Psoas muscle (tissue), 8 donors: ENCODE measurements around the gene RGS4. TPM values are rescaled to one million over a fixed set of nuclear protein-coding genes. Genes with fewer than 3 reads are reported as not detected.

Experiments used
- ATAC-seq, 4 donors: fragments of 200-7000 bp; cut with Tn5 transposase; one replicate each; pipeline ENCODE4 v1.9.1; 2020; ENCODE audit warnings: moderate library complexity in 3 of 4, mild to moderate bottlenecking in 2 of 4
- DNase-seq, 2 donors: peaks; one replicate each; pipeline ENCODE4 v3.0.0-alpha.2; 2020
- H3K27ac ChIP-seq: fragments of 200-600 bp; one replicate; pipeline ENCODE4 v1.8.0; 2022
- H3K27me3 ChIP-seq, 3 donors: fragments of 200-600 bp in 1 of 3; one replicate each; pipeline versions ENCODE4 v1.6.1 to v1.8.0; 2013 to 2022; ENCODE audit warnings: low read length in 2 of 3, mild to moderate bottlenecking in 2 of 3, moderate library complexity in 1 of 3; ENCODE audit not compliant: insufficient read depth in 3 of 3
- H3K36me3 ChIP-seq, 2 donors: fragments of 200-600 bp in 1 of 2; one replicate each; pipeline versions ENCODE4 v1.6.1 to v1.8.0; 2013 to 2022; ENCODE audit warnings: low read depth in 1 of 2, mild to moderate bottlenecking in 1 of 2, moderate library complexity in 1 of 2; ENCODE audit not compliant: insufficient read depth in 1 of 2
- H3K4me1 ChIP-seq: fragments of 200-600 bp; one replicate; pipeline ENCODE4 v1.8.0; 2022
- H3K4me3 ChIP-seq: fragments of 200-600 bp; one replicate; pipeline ENCODE4 v1.8.0; 2022; ENCODE audit warnings: mild to moderate bottlenecking
- H3K9me3 ChIP-seq: fragments of 200-600 bp; one replicate; pipeline ENCODE4 v1.8.0; 2022
- CTCF ChIP-seq: fragments of 200-600 bp; IDR thresholded peaks from one replicate; pipeline ENCODE4 v1.8.0; 2022; ENCODE audit warnings: antibody characterized with exemption
- WGBS, 3 donors: extraction: QIAGEN DNeasy Blood & Tissue Kit; methylation state at CpG; one replicate each; pipeline versions ENCODE4 v1.1.6 to v1.1.7; 2013; 5-methylcytosine and 5-hydroxymethylcytosine counted together
- intact Hi-C, 2 donors: fragments of 100-400 bp; cut with DNase I; formaldehyde crosslinking; loops; one replicate each; pipeline versions ENCODE4 v1.11.0 to v1.14.2; 2022
- polyA plus RNA-seq, 3 donors: library from polyadenylated mRNA; stranded (reverse); fragments of 200-250 nt; gene quantifications; one replicate each; pipeline ENCODE4 v1.2.3, GENCODE V29; 2013
- total RNA-seq, 4 donors: library from RNA; stranded (reverse); fragmentation: NEBNext Ultra II Directional in 2 of 4; extraction: Animal tissue kit (Norgen Biotek cat#: 25700) in 2 of 4; gene quantifications; one replicate each; pipeline versions ENCODE4 v1.2.1 to v1.2.4, GENCODE V29; 2021 to 2023
- donor health status: healthy with polysubstance abuse.
- donor health status: DM: no; HTN: no; CAD: no; lungs with moderate emphysema.
- donor health status: Bipolar disorder and iron deficiency.
- donor health status: healthy.
- donor health status: DM: yes; HTN: yes; CAD: no.
- donor health status: DM: no; HTN: no; CAD: no.
- donor health status: DM: no; HTN: no; CAD: no.
- donor health status: DM: yes; HTN: yes; CAD: no.

Gene RGS4
- total and polyA plus RNA-seq, 7 donors = 0.09 to 0.69 (median 0.20) TPM

DNA sequence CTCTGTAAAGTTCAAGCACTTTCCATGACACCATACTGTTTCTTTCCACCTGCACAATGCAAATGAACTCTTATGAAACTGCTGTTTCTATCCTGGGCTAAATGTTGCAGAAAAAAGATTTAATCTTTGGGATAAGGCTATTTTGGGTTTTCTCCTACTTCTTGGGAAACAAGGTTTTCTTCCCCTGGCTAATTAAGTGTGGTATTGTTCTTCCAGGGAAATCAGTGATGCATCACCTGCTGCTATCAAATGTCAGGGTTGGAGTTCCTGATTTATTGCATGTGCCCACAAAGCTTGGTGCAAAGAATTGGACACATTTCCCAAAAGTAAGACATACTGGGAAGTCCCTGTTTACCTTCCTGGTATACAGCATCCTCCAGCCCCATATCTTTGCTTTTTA is 6.0 kb upstream of the RGS4 start:
- TF ChIP-seq CTCF = no peak
- Histone ChIP-seq H3K9me3 (no peaks in the 10 kb centered on the region), H3K27me3 (no peaks in the 10 kb centered on the region), H3K4me1 (no peaks in the 10 kb centered on the region), H3K4me3 (no peak overlapping the region), H3K36me3 (no peaks in the 10 kb centered on the region), H3K27ac (no peak overlapping the region)
- intact Hi-C loops = no loop called here
- ATAC-seq = no peak
- no peak for DNase-seq

DNA sequence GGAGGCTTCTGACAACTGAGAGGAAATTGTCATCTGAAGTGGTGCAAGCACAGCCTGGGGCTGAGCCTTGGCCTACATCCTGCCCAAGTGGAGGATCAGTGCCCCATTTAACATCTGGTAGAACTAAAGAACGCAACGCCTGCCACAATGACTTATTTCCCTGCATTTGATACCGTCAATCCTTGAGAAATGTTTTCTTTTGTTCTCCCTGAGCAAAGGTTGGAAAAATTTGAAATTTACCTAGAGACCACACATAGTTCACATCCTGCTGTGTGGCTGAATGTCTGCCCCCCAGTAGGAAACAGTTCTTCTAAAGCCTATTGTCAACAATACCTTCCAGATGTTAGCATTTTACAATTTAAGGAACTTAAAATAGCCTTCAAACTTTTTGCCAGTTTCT is 5.6 kb upstream of the RGS4 start:
- Histone ChIP-seq H3K9me3 (no peaks in the 10 kb centered on the region), H3K36me3 (no peaks in the 10 kb centered on the region), H3K27me3 (no peaks in the 10 kb centered on the region), H3K27ac (no peak overlapping the region), H3K4me1 (peaks cover under 1% of the 10 kb centered on the region), H3K4me3 (no peak overlapping the region)
- TF ChIP-seq CTCF = no peak
- ATAC-seq = no peak
- intact Hi-C loops = no loop called here
- 27 to 44% (median 30%) methylated on average over 3 of the region's 3 CpGs for WGBS, 3 donors
- no peak for DNase-seq

- 90 to 97% (median 93%) methylated on average over 1 of the region's 1 CpG for WGBS, 3 donors
- DNase-seq = no peak
- intact Hi-C loops = loop anchor here in 1 of 2 donors (5.0 kb wide), 1 partner anchor 189 kb away; no protein-coding TSS in a partner anchor
Observed at GRCh38 chr1:163066168-163066567, 3.0 kb upstream of the RGS4 start.

DNA sequence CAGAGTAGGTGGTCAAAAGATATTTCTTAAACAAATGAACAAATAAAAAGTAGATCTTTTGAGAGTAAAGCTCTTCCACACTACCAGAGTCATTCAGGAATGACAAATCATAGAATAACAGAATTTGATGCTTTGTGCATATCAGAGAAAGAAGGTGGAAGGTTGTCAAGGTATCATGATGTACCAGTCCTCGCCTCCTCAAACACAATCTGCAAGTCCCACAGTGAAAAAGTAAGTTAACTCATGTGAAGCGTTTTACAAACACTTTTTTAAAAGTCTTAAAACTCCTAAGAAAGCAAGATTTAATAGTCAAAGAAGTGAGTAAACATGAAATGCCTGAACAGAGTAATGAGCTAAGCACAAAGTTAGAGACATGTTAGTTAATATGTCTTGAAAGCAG is 2.5 kb upstream of the RGS4 start:
- Histone ChIP-seq H3K9me3 (no peaks in the 10 kb centered on the region), H3K27ac (no peak overlapping the region), H3K4me3 (no peak overlapping the region), H3K27me3 (no peaks in the 10 kb centered on the region), H3K4me1 (peaks cover 11% of the 10 kb centered on the region), H3K36me3 (no peaks in the 10 kb centered on the region)
- intact Hi-C loops = loop anchor here in 1 of 2 donors (5.0 kb wide), 1 partner anchor 189 kb away; no protein-coding TSS in a partner anchor
- no peak for TF ChIP-seq CTCF
- 89 to 91% (median 90%) methylated on average over 2 of the region's 2 CpGs for WGBS, 3 donors
- ATAC-seq = no peak
- DNase-seq = no peak

More at GRCh38 chr1:163066168-163066567, 3.0 kb upstream of the RGS4 start:
- H3K27ac ChIP-seq = no peak overlapping the region
- ATAC-seq = no peak
- no peaks in the 10 kb centered on the region for H3K9me3 ChIP-seq
- peaks cover 11% of the 10 kb centered on the region for H3K4me1 ChIP-seq
- no peak overlapping the region for H3K4me3 ChIP-seq
- H3K27me3 ChIP-seq = no peaks in the 10 kb centered on the region
- TF ChIP-seq CTCF = no peak
- no peaks in the 10 kb centered on the region for H3K36me3 ChIP-seq

DNA sequence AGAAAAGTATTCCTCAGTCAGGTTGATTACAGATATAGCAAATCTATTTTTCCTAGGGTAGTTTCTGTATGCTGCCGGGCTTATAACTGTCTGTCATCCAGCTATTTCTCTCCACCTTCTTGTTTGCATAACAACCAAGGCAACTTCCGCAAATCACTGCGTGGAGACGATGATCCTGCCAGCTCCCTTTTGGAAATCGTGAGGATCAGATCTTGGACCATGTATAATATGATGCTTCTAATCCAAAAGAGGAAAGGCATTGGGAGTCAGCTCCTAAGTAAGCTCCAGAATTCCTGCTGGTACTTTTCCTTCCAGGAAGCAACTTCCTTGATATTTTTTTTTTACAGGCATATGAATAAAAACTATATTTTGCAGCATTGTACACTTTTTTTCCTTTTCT is 445 bp upstream of the RGS4 start:
- peak overlapping the region; percentile 44 for H3K4me3 ChIP-seq
- WGBS, 3 donors = 10 to 25% (median 17%) methylated on average over 5 of the region's 5 CpGs
- H3K36me3 ChIP-seq = no peaks in the 10 kb centered on the region
- TF ChIP-seq CTCF = no peak
- H3K4me1 ChIP-seq = peaks cover 11% of the 10 kb centered on the region
- H3K27ac ChIP-seq = no peak overlapping the region
- no peaks in the 10 kb centered on the region for H3K9me3 ChIP-seq
- DNase-seq = no peak
- peak in 1 of 4 donors; percentile 37 for ATAC-seq
- intact Hi-C loops = loop anchor here (1.0 to 5.0 kb wide), 2 partner anchors 190 to 191 kb away; no protein-coding TSS in a partner anchor
- no peaks in the 10 kb centered on the region for H3K27me3 ChIP-seq
